H1 (cell line): Measurements from ENCODE around the gene MKKS. TPM values are rescaled to one million over a fixed set of nuclear protein-coding genes. Genes with fewer than 3 reads are reported as not detected.

Experiments
- CTCF ChIA-PET: fragments of 300-600 bp; sonication (Branson Sonifier 250); formaldehyde crosslinking; loops from one replicate; lab custom pipeline; 2021; ENCODE audit not compliant: partially characterized antibody; lab: Charles Lee
- POLR2A ChIA-PET: fragments of 300-600 bp; sonication (Branson Sonifier 250); formaldehyde crosslinking; loops from one replicate; lab custom pipeline; 2021; ENCODE audit warnings: inconsistent platforms; ENCODE audit not compliant: partially characterized antibody; lab: Charles Lee
- DNase-seq, 2 experiments: peaks; one replicate each; pipeline versions ENCODE4 v3.0.0 to v3.0.0-alpha.2; 2010 to 2022; ENCODE audit warnings: low spot score in 2 of 2, low read depth in 1 of 2, mixed read lengths in 1 of 2
- FAIRE-seq: peaks from 2 replicates; lab custom pipeline; 2011; peaks lifted over from hg19 to GRCh38; lab: Jason Lieb, UNC
- H2AFZ ChIP-seq: 2 replicates; pipeline ENCODE4 v1.8.1; 2012; ENCODE audit warnings: low read length, inconsistent platforms
- H2AK5ac ChIP-seq: 2 replicates; pipeline ENCODE4 v1.6.1; 2013; ENCODE audit warnings: low read depth, low read length
- H2BK120ac ChIP-seq: replicated peaks from 2 replicates; pipeline ENCODE3; 2013; ENCODE audit warnings: low read depth, low read length, inconsistent platforms
- H2BK12ac ChIP-seq: 2 replicates; pipeline ENCODE4 v1.6.1; 2013; ENCODE audit warnings: low read depth, low read length
- H2BK15ac ChIP-seq: 2 replicates; pipeline ENCODE4 v1.6.1; 2013; ENCODE audit warnings: low read length
- H2BK20ac ChIP-seq: 2 replicates; pipeline ENCODE4 v1.6.1; 2013; ENCODE audit warnings: low read length
- H2BK5ac ChIP-seq: 2 replicates; pipeline ENCODE4 v1.6.1; 2013; ENCODE audit warnings: low read depth, low read length
- H3K14ac ChIP-seq: 2 replicates; pipeline ENCODE4 v1.6.1; 2013; ENCODE audit warnings: inconsistent platforms; ENCODE audit not compliant: insufficient read length
- H3K18ac ChIP-seq: 2 replicates; pipeline ENCODE4 v1.6.1; 2013; ENCODE audit warnings: low read length; ENCODE audit errors: extremely low read depth
- H3K23ac ChIP-seq: 2 replicates; pipeline ENCODE4 v1.6.1; 2013; ENCODE audit warnings: inconsistent platforms; ENCODE audit not compliant: insufficient read length
- H3K23me2 ChIP-seq: 2 replicates; pipeline ENCODE4 v1.6.1; 2013; ENCODE audit warnings: low read depth, low read length
- H3K27ac ChIP-seq: 2 replicates; pipeline ENCODE4 v1.6.1; 2011; ENCODE audit warnings: low read depth, low read length, inconsistent platforms
- H3K27me3 ChIP-seq, 4 experiments: replicated peaks in 1 of 4; 1 replicate in 1 of 4; 2 replicates in 3 of 4; pipeline versions ENCODE4 v1.6.1 to v1.8.1; 2011 to 2013; ENCODE audit warnings: low read length in 3 of 4, mild to moderate bottlenecking in 3 of 4, inconsistent platforms in 2 of 4, mixed read lengths in 2 of 4, moderate library complexity in 1 of 4; ENCODE audit not compliant: control insufficient read depth in 3 of 4, insufficient read depth in 3 of 4; ENCODE audit errors: extremely low read depth in 1 of 4
- H3K36me3 ChIP-seq, 4 experiments: 2 replicates each; pipeline versions ENCODE4 v1.6.1 to v1.8.1; 2011 to 2013; ENCODE audit warnings: mild to moderate bottlenecking in 4 of 4, low read length in 3 of 4, moderate library complexity in 2 of 4, control low read depth in 1 of 4, inconsistent platforms in 1 of 4; ENCODE audit not compliant: insufficient read depth in 4 of 4, control insufficient read depth in 2 of 4
- H3K4ac ChIP-seq: replicated peaks from 2 replicates; pipeline ENCODE3; 2013; ENCODE audit warnings: low read length, low read depth, mixed read lengths, inconsistent platforms; ENCODE audit not compliant: insufficient read length
- H3K4me1 ChIP-seq, 4 experiments: replicated peaks in 1 of 4; 1 replicate in 1 of 4; 2 replicates in 3 of 4; pipeline versions ENCODE4 v1.6.1 to v1.8.1; 2011 to 2013; ENCODE audit warnings: low read length in 3 of 4, inconsistent platforms in 2 of 4, mixed read lengths in 1 of 4; ENCODE audit not compliant: insufficient read depth in 4 of 4, control insufficient read depth in 3 of 4
- H3K4me2 ChIP-seq, 2 experiments: 2 replicates each; pipeline versions ENCODE4 v1.6.1 to v1.8.1; 2011 to 2013; ENCODE audit warnings: low read depth in 2 of 2, low read length in 2 of 2, control low read depth in 1 of 2, inconsistent platforms in 1 of 2, mild to moderate bottlenecking in 1 of 2; ENCODE audit not compliant: insufficient read depth in 1 of 2
- H3K4me3 ChIP-seq, 4 experiments: fragments of 200-600, 300-600 bp in 1 of 4; sonication (generic), shearing (Covaris generic), sonication (Bioruptor Twin) in 1 of 4; 2 replicates each; pipeline versions ENCODE4 v1.5.1 to v1.8.1; 2011 to 2016; ENCODE audit warnings: low read length in 4 of 4, low read depth in 3 of 4, control low read depth in 2 of 4, inconsistent platforms in 2 of 4, mild to moderate bottlenecking in 2 of 4, mixed read lengths in 1 of 4, moderate library complexity in 1 of 4; ENCODE audit not compliant: insufficient read depth in 2 of 4; ENCODE audit errors: extremely low read depth in 1 of 4
- H3K56ac ChIP-seq: replicated peaks from 2 replicates; pipeline ENCODE3; 2013; ENCODE audit warnings: low read depth, mild to moderate bottlenecking, mixed read lengths, low read length, inconsistent platforms; ENCODE audit not compliant: insufficient read length
- H3K79me1 ChIP-seq: 2 replicates; pipeline ENCODE4 v1.6.1; 2013; ENCODE audit warnings: low read depth, low read length, control low read depth
- H3K79me2 ChIP-seq, 2 experiments: 2 replicates each; pipeline versions ENCODE4 v1.6.1 to v1.8.1; 2012 to 2013; ENCODE audit warnings: low read length in 2 of 2, mild to moderate bottlenecking in 2 of 2, inconsistent platforms in 1 of 2; ENCODE audit not compliant: insufficient read depth in 2 of 2, control insufficient read depth in 1 of 2
- H3K9ac ChIP-seq, 4 experiments: replicated peaks in 1 of 4; 1 replicate in 1 of 4; 2 replicates in 3 of 4; pipeline versions ENCODE4 v1.6.1 to v1.8.1; 2011 to 2013; ENCODE audit warnings: low read depth in 3 of 4, low read length in 3 of 4, control low read depth in 2 of 4, mild to moderate bottlenecking in 2 of 4, moderate library complexity in 2 of 4, inconsistent platforms in 1 of 4; ENCODE audit errors: extremely low read depth in 1 of 4
- H3K9me3 ChIP-seq, 2 experiments: 2 replicates each; pipeline versions ENCODE4 v1.6.1 to v1.8.1; 2012 to 2013; ENCODE audit warnings: mild to moderate bottlenecking in 2 of 2, moderate library complexity in 2 of 2, control low read depth in 1 of 2, inconsistent platforms in 1 of 2, low read depth in 1 of 2, low read length in 1 of 2, mixed read lengths in 1 of 2; ENCODE audit not compliant: insufficient read depth in 2 of 2
- H4K20me1 ChIP-seq, 2 experiments: replicated peaks in 1 of 2; 2 replicates each; pipeline versions ENCODE3 to v1.8.1; 2011 to 2013; ENCODE audit warnings: inconsistent platforms in 2 of 2, low read length in 2 of 2, mild to moderate bottlenecking in 1 of 2; ENCODE audit not compliant: insufficient read depth in 2 of 2, control insufficient read depth in 1 of 2
- H4K5ac ChIP-seq: 2 replicates; pipeline ENCODE4 v1.6.1; 2013; ENCODE audit warnings: low read length, low read depth, mixed read lengths, inconsistent platforms; ENCODE audit not compliant: insufficient read length
- H4K8ac ChIP-seq: 2 replicates; pipeline ENCODE4 v1.8.0; 2013; ENCODE audit warnings: mild to moderate bottlenecking, moderate library complexity, low read length, inconsistent platforms; ENCODE audit not compliant: insufficient read depth; ENCODE audit errors: extremely low read depth
- H4K91ac ChIP-seq: replicated peaks from 2 replicates; pipeline ENCODE3; 2013; ENCODE audit warnings: low read length, mixed read lengths, inconsistent platforms; ENCODE audit not compliant: insufficient read length
- E2F6 ChIP-seq: IDR thresholded peaks from 2 replicates; pipeline ENCODE4 v1.6.1; 2012; ENCODE audit warnings: inconsistent platforms
- EGR1 ChIP-seq: IDR thresholded peaks from 2 replicates; pipeline ENCODE4 v1.6.1; 2011; ENCODE audit warnings: low read depth, low read length, borderline replicate concordance
- HDAC2 ChIP-seq, 2 experiments: fragments of 300-600 bp in 1 of 2; sonication (generic) in 1 of 2; IDR thresholded peaks; 2 replicates each; pipeline ENCODE4 v1.6.1; 2011 to 2012; ENCODE audit warnings: low read depth in 2 of 2, low read length in 2 of 2, mild to moderate bottlenecking in 2 of 2, moderate library complexity in 2 of 2, borderline replicate concordance in 1 of 2, inconsistent platforms in 1 of 2
- HDAC6 ChIP-seq: IDR thresholded peaks from one replicate; pipeline ENCODE4 v1.7.1; 2012; ENCODE audit warnings: low read depth, mild to moderate bottlenecking, inconsistent platforms, low read length, moderate library complexity
- JUN ChIP-seq: IDR thresholded peaks from 2 replicates; pipeline ENCODE4 v1.6.1; 2011; ENCODE audit warnings: low read depth, mild to moderate bottlenecking, improper control_type of control experiment, low read length
- RFX5 ChIP-seq: IDR thresholded peaks from 2 replicates; pipeline ENCODE4 v1.6.1; 2011; ENCODE audit warnings: low read depth, low read length, improper control_type of control experiment, borderline replicate concordance
- SAP30 ChIP-seq: fragments of 300-600 bp; sonication (generic); IDR thresholded peaks from 2 replicates; pipeline ENCODE4 v1.7.1; 2012; ENCODE audit warnings: low read length, moderate library complexity, mild to moderate bottlenecking, inconsistent platforms; ENCODE audit not compliant: insufficient read depth, insufficient replicate concordance
- SRF ChIP-seq: IDR thresholded peaks from 2 replicates; pipeline ENCODE4 v1.6.1; 2011; ENCODE audit warnings: mild to moderate bottlenecking, low read depth, low read length, moderate library complexity
- ZNF274 ChIP-seq: IDR thresholded peaks from 2 replicates; pipeline ENCODE4 v1.7.0; 2012; ENCODE audit warnings: low read length, borderline replicate concordance; ENCODE audit errors: extremely low read depth
- WGBS, 2 experiments: shearing (Covaris generic) in 1 of 2; methylation state at CpG; one replicate each; pipeline versions ENCODE4 v1.1.6 to v1.1.7; 2013 to 2015; ENCODE audit warnings: low lambda C conversion rate in 2 of 2, mixed read lengths in 2 of 2, inconsistent platforms in 1 of 2, low coverage in 1 of 2, missing lambda C conversion rate in 1 of 2; ENCODE audit not compliant: insufficient replicate concordance in 2 of 2, insufficient coverage in 1 of 2, insufficient read length in 1 of 2; ENCODE audit errors: extremely low coverage in 1 of 2, missing lambda C conversion rate in 1 of 2; 5-methylcytosine and 5-hydroxymethylcytosine counted together
- polyA plus RNA-seq, 7 experiments: library from polyadenylated mRNA; depleted of rRNA in 3 of 7; stranded (reverse) in 5 of 7; unstranded in 2 of 7; fragments of >200 nt in 5 of 7; fragments of 200-250 nt in 2 of 7; gene quantifications; 1 replicate in 5 of 7; 2 replicates in 1 of 7; 4 replicates in 1 of 7; pipeline versions ENCODE4 v1.2.1 to v1.2.3, GENCODE V29; 2011 to 2013; ENCODE audit warnings: missing spikeins in 2 of 7, mixed read lengths in 2 of 7
- total RNA-seq: library from RNA; stranded (reverse); fragmentation: NEBNext Ultra II Directional; extraction: Animal tissue kit (Norgen Biotek cat#: 25700); gene quantifications from 2 replicates; pipeline ENCODE4 v1.2.1, GENCODE V29; 2021

Gene MKKS
- total and polyA plus RNA-seq, 2 of the 8 experiments (the other 6 are each of a cell fraction or from before 2014, with no cell fraction given) = 15.9 to 24.8 TPM

GRCh38 chr20:10468340-10468845, 34.4 kb upstream of the MKKS start:
- no peak overlapping the region for H2AK5ac ChIP-seq
- no peak overlapping the region; the same call in 1 of the 2 replicates for H2BK12ac ChIP-seq
- 59% methylated on average over 2 of the region's 2 CpGs; no CpG with 5 or more reads in 1 of the 2 experiments for WGBS, 2 experiments
- H3K79me1 ChIP-seq = no peaks in the 10 kb centered on the region
- H3K4ac ChIP-seq = no peak overlapping the region
- no peak overlapping the region for H4K5ac ChIP-seq
- H2BK20ac ChIP-seq = 0 out of 2 replicates have a peak overlapping the region, but pooled peaks have one; percentile 3
- peaks cover 0 to 3% (median 0%) of the 10 kb centered on the region in 4 experiments; a peak in 1 of 8 replicates for H3K36me3 ChIP-seq
- no peak overlapping the region for H3K18ac ChIP-seq
- H3K14ac ChIP-seq = no peak overlapping the region
- ChIA-PET POLR2A (interaction anchor here (2.5 kb wide), 1 partner anchor 34 kb away, joined by 10 read pairs; the partner anchor contains the start of genes MKKS and SLX4IP), CTCF (interaction anchor here (0.7 to 3.6 kb wide), 5 partner anchors 10 to 143 kb away, joined by 3 to 26 read pairs (median 4); no protein-coding TSS in a partner anchor)
- H3K4me2 ChIP-seq = peak overlapping the region in 1 of 2 experiments; percentile 27; a peak in 2 of 4 replicates
- H3K4me1 ChIP-seq = peaks cover 0 to 30% (median 22%) of the 10 kb centered on the region in 4 experiments; a peak in 5 of 7 replicates
- H3K27me3 ChIP-seq = no peaks in the 10 kb centered on the region
- no peak overlapping the region for H2BK120ac ChIP-seq
- no peak overlapping the region for H4K91ac ChIP-seq
- no peaks in the 10 kb centered on the region for H4K20me1 ChIP-seq
- peaks cover 0 to 5% of the 10 kb centered on the region in 2 experiments; a peak in 1 of 4 replicates for H3K9me3 ChIP-seq
- no peak overlapping the region for H3K23ac ChIP-seq
- H3K23me2 ChIP-seq = no peaks in the 10 kb centered on the region
- H3K79me2 ChIP-seq = peaks cover 0 to 11% of the 10 kb centered on the region in 2 experiments; a peak in 2 of 4 replicates
- H3K27ac ChIP-seq = no peak overlapping the region
- no peak for FAIRE-seq
- H2BK15ac ChIP-seq = 0 out of 2 replicates have a peak overlapping the region, but pooled peaks have one; percentile 32
- no peak overlapping the region for H3K9ac ChIP-seq
- no peak overlapping the region for H3K56ac ChIP-seq
- no peak overlapping the region for H3K4me3 ChIP-seq
- H2AFZ ChIP-seq = no peak overlapping the region
- no peak overlapping the region for H4K8ac ChIP-seq
- H2BK5ac ChIP-seq = no peak overlapping the region
- TF ChIP-seq JUN (no peak), E2F6 (no peak), RFX5 (no peak), ZNF274 (no peak), EGR1 (no peak), SAP30 (no peak), HDAC6 (no peak), SRF (no peak), HDAC2 (IDR thresholded peaks at IDR 0.05; ENCODE audit: borderline replicate concordance in 1 of 2, low read depth in 2 of 2, low read length in 2 of 2) (no peak)
- DNase-seq = no peak
